DOHH2 (cell line): ENCODE data around the gene RIN3.

ENCODE experiments used
- H3F3A ChIP-seq: fragments of 200-600 bp; sonication (generic), shearing (Covaris generic); 2 replicates; pipeline ENCODE4 v1.6.0; 2016; ENCODE audit warnings: antibody characterized with exemption, mild to moderate bottlenecking; ENCODE audit not compliant: control insufficient read depth, insufficient read depth
- H3K27ac ChIP-seq: fragments of 200-600 bp; sonication (generic); 2 replicates; pipeline ENCODE4 v1.5.1; 2014; ENCODE audit warnings: low read depth, mild to moderate bottlenecking, low read length, moderate library complexity
- H3K27me3 ChIP-seq: fragments of 200-600 bp; sonication (generic); 2 replicates; pipeline ENCODE4 v1.6.1; 2014; ENCODE audit warnings: mild to moderate bottlenecking, low read length, mixed read lengths; ENCODE audit not compliant: control insufficient read depth
- H3K36me3 ChIP-seq: fragments of 200-600 bp; sonication (generic); 2 replicates; pipeline ENCODE4 v1.6.1; 2014; ENCODE audit warnings: mild to moderate bottlenecking, low read length, moderate library complexity, mixed read lengths; ENCODE audit not compliant: control insufficient read depth
- H3K4me1 ChIP-seq: fragments of 200-600 bp; sonication (generic); 2 replicates; pipeline ENCODE4 v1.6.1; 2014; ENCODE audit warnings: mild to moderate bottlenecking, low read length, mixed read lengths; ENCODE audit not compliant: control insufficient read depth
- H3K4me2 ChIP-seq: fragments of 200-600 bp; sonication (generic); 2 replicates; pipeline ENCODE4 v1.6.0; 2014; ENCODE audit warnings: mild to moderate bottlenecking, low read length, moderate library complexity
- H3K4me3 ChIP-seq: fragments of 200-600 bp; sonication (generic); 2 replicates; pipeline ENCODE4 v1.5.1; 2014; ENCODE audit warnings: mild to moderate bottlenecking, low read length, mixed read lengths
- H3K79me2 ChIP-seq: fragments of 200-600 bp; sonication (generic); 2 replicates; pipeline ENCODE4 v1.6.1; 2014; ENCODE audit warnings: mild to moderate bottlenecking, low read length, mixed read lengths; ENCODE audit not compliant: control insufficient read depth
- H3K9me2 ChIP-seq: fragments of 200-600 bp; sonication (generic); replicated peaks from 2 replicates; pipeline ENCODE4 v1.6.1; 2014; ENCODE audit warnings: mild to moderate bottlenecking, low read length, mixed read lengths; ENCODE audit not compliant: control insufficient read depth
- H3K9me3 ChIP-seq: fragments of 200-600 bp; sonication (generic); 2 replicates; pipeline ENCODE4 v1.6.1; 2014; ENCODE audit warnings: antibody characterized with exemption, low read length, mixed read lengths; ENCODE audit not compliant: control insufficient read depth, insufficient read depth
- H4K20me1 ChIP-seq: fragments of 200-600 bp; sonication (generic); 2 replicates; pipeline ENCODE4 v1.6.0; 2014; ENCODE audit warnings: low read depth, mild to moderate bottlenecking, antibody characterized with exemption, low read length, moderate library complexity; ENCODE audit not compliant: control insufficient read depth, insufficient read depth
- EZH2phosphoT487 ChIP-seq: fragments of 200-600 bp; sonication (generic); IDR thresholded peaks from 2 replicates; pipeline ENCODE4 v1.6.1; 2017; ENCODE audit warnings: borderline replicate concordance, mild to moderate bottlenecking, antibody characterized with exemption, low read length, moderate library complexity, mixed read lengths
- TF ChIP-seq, protein P1 (sequence below): fragments of 200-600 bp; sonication (generic); IDR thresholded peaks from one replicate; pipeline ENCODE4 v1.5.1; 2014; ENCODE audit warnings: antibody characterized with exemption, mild to moderate bottlenecking, low read depth, low read length; ENCODE audit not compliant: poor library complexity, severe bottlenecking

The RIN3 gene

DNA sequence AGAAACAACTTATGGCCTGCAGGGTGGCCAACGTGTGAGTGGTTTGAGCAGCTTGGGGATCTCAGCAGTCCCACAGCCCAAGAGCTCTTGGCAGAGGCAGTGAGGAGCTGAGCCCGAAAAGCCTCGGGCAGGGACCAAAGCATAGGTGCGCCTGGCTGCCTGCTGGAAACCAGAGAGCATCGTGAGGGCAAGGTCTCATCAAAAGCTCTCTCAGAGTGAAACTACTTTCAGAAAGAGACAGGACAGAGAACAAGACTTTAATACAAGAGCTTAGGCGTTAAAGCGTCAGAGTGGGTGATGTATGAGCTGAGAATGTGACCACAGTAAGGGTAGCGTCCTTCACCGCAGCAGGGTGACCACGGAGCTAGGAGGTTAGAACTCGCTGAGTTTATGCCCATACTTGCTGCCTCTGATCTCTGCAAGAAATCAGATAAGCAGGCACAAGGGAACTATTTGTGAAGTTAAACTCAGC is 204.0 kb downstream of the RIN3 start:
- Histone ChIP-seq H3K36me3 (no peaks in the 10 kb centered on the region), H3F3A (no peaks in the 10 kb centered on the region), H3K9me2 (no peaks in the 10 kb centered on the region), H3K4me2 (no peak overlapping the region), H3K79me2 (no peaks in the 10 kb centered on the region), H3K27ac (no peak overlapping the region), H3K9me3 (no peaks in the 10 kb centered on the region), H3K27me3 (no peaks in the 10 kb centered on the region), H3K4me1 (no peaks in the 10 kb centered on the region), H3K4me3 (no peak overlapping the region), H4K20me1 (no peaks in the 10 kb centered on the region)
- TF ChIP-seq, protein P1, sequence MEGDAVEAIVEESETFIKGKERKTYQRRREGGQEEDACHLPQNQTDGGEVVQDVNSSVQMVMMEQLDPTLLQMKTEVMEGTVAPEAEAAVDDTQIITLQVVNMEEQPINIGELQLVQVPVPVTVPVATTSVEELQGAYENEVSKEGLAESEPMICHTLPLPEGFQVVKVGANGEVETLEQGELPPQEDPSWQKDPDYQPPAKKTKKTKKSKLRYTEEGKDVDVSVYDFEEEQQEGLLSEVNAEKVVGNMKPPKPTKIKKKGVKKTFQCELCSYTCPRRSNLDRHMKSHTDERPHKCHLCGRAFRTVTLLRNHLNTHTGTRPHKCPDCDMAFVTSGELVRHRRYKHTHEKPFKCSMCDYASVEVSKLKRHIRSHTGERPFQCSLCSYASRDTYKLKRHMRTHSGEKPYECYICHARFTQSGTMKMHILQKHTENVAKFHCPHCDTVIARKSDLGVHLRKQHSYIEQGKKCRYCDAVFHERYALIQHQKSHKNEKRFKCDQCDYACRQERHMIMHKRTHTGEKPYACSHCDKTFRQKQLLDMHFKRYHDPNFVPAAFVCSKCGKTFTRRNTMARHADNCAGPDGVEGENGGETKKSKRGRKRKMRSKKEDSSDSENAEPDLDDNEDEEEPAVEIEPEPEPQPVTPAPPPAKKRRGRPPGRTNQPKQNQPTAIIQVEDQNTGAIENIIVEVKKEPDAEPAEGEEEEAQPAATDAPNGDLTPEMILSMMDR, result no peak
- no peak for TF ChIP-seq EZH2phosphoT487

DNA sequence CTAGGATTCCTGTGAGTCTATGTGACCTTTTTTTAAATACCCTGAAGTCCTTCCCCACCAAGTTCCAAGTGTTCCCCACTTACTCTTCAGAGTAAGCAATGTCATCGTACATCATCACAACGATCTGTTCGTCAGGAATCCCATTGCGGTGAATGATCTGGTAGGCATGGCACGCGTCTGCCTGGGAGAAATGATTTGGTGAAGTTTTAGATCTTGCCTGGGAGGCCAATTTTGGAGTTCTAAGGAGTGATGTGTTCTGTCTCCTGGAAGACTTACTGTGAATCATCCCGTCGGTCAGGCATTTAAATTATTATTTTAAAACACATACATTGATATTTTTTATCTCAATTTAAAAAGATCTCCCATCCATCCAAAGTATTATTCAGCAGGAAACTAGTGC is 205.1 kb downstream of the RIN3 start:
- H3K4me1 ChIP-seq, result no peaks in the 10 kb centered on the region
- H4K20me1 ChIP-seq, result no peaks in the 10 kb centered on the region
- H3K27me3 ChIP-seq, result no peaks in the 10 kb centered on the region
- no peaks in the 10 kb centered on the region for H3K36me3 ChIP-seq
- no peaks in the 10 kb centered on the region for H3K9me2 ChIP-seq
- no peak overlapping the region for H3K4me3 ChIP-seq
- H3K9me3 ChIP-seq, result no peaks in the 10 kb centered on the region
- TF ChIP-seq EZH2phosphoT487, result no peak
- TF ChIP-seq, protein P1, result no peak
- no peaks in the 10 kb centered on the region for H3F3A ChIP-seq
- no peaks in the 10 kb centered on the region for H3K79me2 ChIP-seq
- H3K27ac ChIP-seq, result no peak overlapping the region
- H3K4me2 ChIP-seq, result no peak overlapping the region

DNA sequence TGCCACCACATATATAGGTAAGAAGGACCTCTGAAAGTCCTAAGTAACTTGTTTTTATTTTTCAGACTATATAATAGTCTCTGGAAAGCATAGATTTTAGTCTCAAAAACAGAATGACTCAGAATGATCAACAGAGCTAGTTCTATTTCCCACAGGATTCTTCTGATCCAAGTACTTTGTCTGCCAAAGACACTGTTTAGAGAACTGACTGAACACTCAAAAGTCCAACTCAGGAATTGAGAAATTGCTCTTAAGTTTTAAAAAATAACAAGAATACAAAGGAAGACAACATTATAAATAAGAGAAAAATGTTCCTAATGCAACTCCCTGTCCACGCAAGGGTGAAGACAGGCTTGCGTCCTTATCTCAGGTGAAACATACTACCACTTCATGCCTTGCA is 205.8 kb downstream of the RIN3 start:
- no peaks in the 10 kb centered on the region for H4K20me1 ChIP-seq
- H3F3A ChIP-seq, result no peaks in the 10 kb centered on the region
- no peaks in the 10 kb centered on the region for H3K9me2 ChIP-seq
- no peak for TF ChIP-seq EZH2phosphoT487
- TF ChIP-seq, protein P1, result no peak
- no peak overlapping the region for H3K4me3 ChIP-seq
- H3K27ac ChIP-seq, result no peak overlapping the region
- no peak overlapping the region for H3K4me2 ChIP-seq
- H3K4me1 ChIP-seq, result no peaks in the 10 kb centered on the region
- H3K9me3 ChIP-seq, result no peaks in the 10 kb centered on the region
- no peaks in the 10 kb centered on the region for H3K79me2 ChIP-seq
- H3K36me3 ChIP-seq, result no peaks in the 10 kb centered on the region
- H3K27me3 ChIP-seq, result no peaks in the 10 kb centered on the region
